Activated CD8-positive, alpha-beta memory T cell treated with anti-CD3 and anti-CD28 coated beads, Interleukin-2, amount 50 U/mL, for 48 hours (primary cell): ENCODE measurements around the gene FOXO1.

Experiments used
- DNase-seq: peaks from one replicate; pipeline ENCODE4 v3.0.0-alpha.2; 2020

The FOXO1 gene

DNA sequence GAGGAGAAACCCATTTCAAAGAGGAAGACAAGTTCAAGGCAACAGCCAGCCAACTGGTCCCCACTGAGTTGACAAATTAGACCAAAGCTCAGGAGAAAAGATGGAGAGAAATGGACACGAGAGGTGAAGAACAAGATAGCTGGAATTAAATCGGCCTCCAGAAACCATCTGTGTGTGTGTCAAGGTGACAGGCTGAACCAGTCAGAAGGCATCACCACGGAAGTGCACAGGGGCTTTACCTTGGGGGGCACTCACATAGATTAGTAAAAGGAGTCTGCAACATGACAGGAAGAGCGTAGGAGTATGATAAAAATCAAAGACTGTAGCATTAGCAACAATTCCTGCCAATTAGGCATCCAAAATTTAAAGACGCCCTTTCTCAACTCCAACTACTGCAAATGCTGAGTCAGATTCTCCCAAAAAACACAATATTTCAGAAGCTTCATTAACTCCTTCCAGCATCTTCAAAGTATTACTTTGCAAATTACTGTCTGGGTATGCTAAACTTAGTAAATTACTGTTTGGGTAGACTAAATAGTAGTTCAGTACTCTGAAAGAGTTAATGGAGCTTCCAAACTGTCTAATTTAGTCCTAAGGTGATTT lies 66.2 kb downstream of the FOXO1 start:
- DNase-seq, result no peak

DNA sequence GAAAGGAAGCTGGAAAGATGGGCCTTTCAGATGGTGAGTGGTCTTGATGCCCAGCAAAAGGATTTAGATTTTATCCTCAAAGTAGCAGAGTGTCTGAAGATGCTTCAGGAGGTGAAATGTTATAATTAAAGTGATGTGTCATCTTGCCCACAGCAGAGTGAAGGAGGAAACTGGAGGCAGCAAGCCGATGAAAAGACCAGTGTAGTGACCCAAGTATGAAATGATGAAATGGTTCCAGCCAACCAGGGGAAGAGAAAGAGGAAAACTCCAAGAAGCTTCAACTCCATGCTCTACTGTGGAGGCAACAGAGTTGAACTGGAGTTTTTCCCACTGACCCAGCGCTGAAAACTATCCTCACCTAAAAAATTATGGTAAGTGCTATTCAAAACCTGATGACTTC lies 66.7 kb downstream of the FOXO1 start:
- DNase-seq, result no peak

DNA sequence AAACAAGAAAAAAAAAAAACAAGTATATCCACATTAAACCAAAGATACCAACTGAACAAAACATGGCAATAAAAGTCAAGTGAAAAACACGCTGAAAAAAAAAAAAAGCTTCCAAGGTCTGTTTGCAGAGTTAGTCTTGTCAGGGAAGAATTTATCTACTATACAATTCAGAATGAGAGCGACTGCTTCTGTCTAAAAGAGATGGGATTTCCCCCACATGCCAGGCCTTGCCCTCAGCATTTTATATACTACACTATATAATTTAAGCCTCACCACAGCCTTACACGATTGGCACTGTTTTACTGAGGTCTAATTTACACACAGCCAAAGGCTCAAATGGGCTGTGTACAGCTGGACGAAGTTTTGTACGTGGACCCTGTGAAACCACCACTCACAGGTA lies 67.3 kb downstream of the FOXO1 start:
- no peak for DNase-seq

DNA sequence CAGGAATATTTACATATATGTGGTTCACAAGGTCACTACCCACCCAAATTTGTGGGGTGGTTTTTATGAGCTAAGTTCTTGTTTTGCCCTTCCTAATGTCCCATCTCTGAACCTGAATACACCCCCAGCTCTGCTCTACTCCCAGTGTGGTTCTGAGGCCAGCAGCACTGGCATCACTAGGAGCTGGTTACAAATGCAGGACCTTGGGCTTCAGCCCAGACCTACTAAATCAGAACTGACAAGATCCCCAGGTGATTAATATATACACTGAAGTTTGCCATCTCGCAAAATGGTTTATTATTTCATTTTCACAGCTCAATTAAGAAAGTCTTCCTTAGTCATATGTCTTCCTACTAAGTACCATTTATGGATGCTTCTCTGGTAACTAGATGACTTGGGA lies 67.9 kb downstream of the FOXO1 start:
- no peak for DNase-seq

DNA sequence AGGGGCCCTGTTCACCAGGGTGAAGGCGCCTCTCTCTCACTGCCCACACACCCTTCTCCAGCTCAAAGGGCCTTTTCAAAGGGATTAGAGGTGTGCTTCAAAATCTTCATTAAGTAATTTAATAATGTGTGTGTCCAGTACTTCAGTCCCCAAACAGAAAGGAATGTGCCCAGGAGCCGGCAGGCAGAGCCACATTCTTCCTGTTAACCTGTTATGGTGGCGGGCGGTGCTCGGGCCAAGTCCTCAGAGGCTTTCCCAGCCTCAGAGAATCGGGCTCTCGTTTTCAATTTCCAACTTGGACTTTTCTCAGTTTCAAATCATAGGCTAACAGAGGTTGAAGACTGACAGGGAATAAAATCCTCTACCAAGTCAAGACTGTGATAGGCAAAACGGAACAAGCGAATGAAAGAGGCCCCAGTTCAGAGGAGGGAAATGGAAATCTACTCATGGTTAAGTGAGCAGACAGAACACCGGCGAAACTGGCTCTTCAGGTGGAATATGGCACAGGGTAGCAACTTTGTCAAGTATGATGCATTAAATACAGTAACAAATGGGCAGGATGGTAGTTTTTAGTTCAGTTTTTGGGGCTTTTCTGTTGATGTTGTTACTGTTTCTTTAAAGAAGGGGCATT lies 68.6 kb downstream of the FOXO1 start:
- DNase-seq, result no peak

DNA sequence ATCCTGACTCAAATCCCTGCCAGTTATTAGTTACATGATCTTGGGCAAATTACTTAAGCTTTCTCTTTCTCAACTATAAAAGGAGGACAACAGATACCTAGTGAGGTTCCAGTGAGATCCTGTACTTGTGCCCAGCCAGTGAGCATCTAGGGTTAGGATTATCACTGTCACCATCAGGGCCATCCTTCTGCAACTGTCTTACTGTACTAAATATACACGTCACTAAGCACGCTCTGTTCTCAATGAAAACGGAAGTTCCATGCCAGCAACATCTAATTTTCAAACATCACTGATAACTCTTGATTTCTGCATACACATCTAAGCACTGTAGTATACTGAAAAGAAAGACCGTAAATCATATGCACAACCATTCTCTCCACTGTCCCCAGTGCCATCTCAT lies 70.0 kb downstream of the FOXO1 start:
- no peak for DNase-seq

DNA sequence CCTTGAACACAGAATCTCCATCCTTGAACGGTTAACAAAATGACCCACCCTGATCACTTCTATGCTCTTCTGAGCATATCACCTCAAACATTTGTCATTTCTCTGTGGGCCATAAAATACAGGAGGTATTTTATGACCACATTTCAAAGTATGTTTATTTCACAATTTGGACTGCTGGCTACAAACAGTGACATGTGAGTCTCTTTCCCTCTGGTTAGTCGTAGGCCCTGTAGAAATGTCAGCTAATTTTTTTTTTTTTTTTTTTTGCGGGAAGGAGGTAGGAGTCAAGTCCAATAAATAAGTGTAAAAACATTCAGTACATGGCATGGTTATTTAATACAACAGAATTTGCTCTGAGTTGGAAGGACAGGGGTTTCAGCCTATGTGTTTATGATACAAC lies 70.7 kb downstream of the FOXO1 start:
- DNase-seq, result no peak

DNA sequence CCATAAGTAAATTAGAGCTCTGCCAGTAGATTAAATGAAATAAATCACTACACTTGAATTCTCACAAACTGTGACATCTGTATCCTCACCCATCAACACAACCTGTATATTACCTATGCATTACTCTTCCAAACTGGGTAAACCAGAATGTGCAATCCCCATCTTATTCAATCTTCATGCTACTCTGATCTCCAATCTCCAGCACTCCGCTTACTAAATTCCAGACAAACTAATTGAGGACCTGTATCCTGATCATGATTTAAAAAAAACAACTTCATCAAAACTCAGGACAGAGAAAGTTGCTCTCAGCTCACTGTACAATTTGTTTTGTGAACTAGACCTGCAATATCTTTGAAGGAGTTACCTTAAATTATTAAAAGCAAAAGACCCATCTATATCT lies 74.4 kb downstream of the FOXO1 start:
- no peak for DNase-seq

DNA sequence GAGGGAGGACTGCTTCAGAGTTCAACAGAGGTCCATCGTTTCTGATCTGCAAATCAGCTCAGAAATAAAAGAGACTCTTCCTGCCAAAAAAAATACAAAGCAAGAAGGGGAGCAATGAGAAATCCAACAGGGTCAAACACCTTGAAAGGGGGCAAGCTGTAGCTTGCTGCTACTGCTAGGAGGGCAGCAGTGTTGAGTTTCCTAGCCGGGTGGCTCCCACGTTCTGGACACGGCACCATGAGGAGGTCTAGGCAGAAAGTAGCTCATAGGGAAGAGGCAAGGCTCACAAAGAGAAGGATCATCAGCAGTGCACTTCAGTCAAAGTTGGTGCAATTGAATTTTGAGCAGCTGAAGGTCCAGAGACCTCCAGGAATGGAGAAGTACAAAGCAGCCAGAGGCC lies 75.3 kb downstream of the FOXO1 start:
- DNase-seq, result no peak

DNA sequence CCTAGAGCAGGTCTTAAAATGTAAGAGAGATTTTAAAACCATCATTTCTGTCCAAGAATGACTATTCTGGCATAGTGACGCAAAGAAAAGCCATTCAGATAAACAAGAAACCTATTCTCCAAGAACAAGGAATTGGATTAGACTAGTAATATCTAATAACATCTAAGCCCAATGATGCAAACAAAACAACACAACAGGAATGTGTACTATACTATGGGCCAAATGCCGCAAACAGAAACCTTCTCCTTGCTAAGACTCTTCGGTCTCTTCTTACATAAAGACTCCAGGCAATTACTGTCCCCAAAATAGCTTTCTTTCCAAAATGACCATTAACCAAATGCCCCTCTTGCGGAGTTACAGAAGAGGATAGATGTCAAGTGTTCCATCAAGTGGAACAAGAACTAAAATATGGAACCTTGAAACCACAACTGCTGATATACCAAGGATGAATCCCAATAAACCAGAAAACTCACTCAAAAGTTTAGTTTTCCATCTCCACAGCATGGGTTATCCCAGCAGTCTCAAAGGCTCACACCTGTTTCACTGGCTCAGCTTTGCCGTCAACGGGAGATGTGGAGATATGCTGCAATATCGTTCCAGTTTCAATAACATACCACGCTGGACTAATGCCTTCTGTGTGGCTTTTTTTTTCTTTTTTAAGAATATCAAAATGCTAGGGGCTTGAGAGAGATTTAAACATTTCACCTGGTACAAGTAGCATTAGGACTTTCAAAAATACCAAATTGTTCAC lies 76.2 kb downstream of the FOXO1 start:
- no peak for DNase-seq

DNA sequence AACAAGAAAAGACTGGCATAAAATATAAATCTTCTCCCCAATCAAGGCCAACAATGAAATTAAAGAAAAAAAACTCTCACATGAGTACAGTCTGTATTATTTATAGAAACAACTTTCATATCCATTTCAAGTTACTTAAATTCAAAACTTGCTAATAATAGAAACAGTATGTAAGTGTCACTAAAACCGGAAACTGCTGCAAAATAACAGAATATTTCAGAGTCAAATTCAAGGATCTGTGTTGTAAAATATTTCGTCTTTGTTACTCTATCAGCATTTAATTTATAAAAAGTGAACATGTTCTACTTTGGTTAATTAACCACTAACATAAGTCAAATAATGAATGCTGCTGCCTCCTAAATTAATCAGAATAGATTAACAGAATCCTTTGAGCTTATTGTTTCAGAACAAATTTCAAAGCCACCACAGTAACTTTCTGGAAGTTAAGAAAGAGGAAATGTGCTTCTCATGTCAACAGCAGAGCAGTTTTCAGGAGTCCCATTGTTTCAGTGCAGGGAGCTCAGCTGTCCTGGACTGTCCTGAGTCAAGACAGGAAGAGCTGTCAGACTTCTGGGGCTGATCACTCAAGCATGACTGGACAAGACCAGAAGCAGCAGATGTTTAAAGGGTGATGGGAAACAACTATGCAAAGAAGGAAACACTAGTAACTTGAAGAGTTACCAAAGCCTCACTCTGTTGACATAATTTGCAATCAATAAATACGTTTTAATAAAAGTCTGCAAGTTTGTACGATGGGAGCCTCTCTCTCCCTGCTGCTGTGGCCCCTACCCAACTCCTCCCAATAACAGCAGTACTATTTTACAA lies 76.9 kb downstream of the FOXO1 start:
- DNase-seq, result no peak

DNA sequence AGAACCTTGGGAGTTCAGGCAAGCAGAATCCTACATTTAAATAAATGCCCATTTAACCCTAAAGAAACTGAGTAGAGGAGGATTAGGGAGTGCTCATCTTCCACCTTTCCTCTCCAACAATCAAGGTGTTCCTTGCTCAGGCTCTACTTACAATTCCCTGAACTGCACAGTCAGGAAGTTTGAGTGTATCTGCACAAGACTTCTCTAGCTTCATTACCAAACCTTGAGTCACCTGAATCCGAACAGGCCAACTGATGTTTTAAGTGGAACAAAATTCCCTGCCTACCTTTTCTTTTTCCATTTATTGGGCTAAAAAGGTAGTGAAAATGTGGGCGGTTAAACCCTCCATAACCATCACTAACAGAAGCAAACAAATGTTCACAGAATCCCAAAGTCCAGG lies 78.3 kb downstream of the FOXO1 start:
- no peak for DNase-seq

DNA sequence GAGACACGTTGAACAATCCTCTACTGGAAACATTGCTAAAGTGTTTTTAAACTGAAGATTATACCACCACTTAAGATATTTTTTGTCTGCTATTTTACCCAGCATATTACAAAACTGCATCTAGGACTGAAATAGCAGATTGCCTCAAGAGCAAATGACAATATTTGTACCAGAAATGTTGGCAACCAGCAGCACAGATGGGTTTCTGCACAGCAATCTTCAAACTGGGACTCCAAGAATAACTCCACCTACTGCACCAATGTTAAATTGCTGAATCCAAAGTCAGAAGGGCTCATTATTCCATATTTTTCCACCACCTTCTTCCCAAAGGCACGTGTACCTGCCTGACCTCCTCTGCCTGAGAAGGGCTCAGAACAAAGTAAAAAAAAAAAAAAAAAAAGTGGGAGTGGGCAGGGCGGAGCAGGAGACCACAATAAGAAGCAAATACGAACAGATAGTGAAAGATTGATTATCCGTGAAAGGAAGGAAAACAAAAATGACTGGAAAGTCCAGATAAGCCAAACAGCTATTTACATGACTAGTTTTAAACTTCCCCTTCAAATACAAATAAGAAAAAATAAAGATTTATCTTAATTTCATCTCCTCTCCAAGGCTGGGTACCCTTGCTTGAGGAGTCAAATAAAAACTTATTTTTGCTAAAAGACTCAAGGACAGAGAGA lies 79.4 kb downstream of the FOXO1 start:
- DNase-seq, result no peak

DNA sequence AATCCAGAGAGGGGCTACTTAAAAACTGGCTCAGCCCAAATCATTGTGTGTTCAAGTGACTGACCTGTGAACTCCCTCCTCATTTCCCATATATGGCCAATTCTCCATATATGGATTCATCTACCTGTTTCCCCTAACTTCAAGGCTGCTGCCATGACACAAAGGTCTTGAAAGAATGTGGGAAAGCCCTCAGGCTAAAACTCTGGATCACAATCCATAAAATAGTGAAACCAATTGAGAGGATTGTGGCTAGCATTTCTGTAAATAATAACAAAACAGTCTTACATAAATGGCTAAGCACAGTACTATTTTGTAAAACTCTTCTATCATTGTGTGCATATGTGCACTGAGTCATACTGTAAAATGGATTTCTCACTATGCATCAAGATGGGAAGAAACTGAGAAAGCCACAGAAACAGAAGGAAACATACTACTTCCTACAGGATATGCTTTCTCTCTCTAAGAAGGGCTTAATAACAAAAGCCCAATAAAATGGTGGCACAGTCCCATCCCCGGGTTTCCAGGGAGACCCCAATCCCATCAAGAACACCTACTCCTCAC lies 80.5 kb downstream of the FOXO1 start:
- DNase-seq, result no peak

DNA sequence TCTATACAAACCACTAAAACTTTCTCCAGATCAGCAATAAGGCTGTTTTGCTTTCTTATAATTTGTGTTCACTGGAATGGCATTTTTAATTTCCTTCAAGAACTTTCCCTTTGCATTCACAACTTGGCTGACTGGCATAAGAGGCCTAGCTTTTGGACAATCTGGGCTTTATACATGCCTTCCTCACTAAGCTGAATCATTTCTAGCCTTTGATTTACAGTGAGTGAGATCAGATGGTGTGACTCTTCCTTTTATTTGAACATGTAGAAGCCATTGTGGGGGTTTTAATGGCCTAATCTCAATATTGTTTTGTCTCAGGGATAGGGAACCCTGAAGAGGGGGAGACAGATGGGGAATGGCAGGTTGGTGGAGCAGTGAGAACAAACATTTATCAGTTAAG lies 82.7 kb downstream of the FOXO1 start:
- DNase-seq, result no peak

DNA sequence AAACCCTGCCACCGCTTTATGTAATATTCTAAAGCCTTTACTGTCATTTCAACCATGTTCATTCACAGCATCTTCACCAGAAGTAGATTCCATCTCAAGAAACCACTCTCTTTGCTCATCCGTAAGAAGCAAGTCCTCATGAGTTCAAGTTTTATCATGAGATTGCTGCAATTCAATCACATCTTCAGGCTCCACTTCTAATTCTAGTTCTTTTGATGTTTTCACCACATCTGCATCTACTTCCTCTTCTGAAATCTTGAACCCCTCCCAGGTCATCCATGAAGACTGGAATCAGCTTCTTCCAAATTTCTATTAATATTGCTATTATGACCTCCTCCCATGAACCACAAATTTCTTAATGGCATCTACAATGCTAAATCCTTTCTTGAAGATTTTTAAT lies 83.9 kb downstream of the FOXO1 start:
- DNase-seq, result no peak

DNA sequence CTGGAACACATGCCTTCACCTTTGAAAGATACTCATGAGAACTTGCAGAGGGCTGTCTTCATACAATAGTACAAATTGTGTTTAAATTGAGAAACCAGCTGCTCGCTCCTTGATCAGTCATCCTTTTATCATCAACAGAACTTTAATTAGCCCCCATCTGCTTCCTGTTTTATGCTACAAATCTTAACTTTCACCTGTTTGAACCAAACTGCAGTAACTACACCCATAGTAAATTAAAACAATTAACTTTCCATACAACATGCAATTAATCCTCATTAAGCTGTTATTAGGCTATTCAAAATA lies 85.2 kb downstream of the FOXO1 start:
- no peak for DNase-seq

DNA sequence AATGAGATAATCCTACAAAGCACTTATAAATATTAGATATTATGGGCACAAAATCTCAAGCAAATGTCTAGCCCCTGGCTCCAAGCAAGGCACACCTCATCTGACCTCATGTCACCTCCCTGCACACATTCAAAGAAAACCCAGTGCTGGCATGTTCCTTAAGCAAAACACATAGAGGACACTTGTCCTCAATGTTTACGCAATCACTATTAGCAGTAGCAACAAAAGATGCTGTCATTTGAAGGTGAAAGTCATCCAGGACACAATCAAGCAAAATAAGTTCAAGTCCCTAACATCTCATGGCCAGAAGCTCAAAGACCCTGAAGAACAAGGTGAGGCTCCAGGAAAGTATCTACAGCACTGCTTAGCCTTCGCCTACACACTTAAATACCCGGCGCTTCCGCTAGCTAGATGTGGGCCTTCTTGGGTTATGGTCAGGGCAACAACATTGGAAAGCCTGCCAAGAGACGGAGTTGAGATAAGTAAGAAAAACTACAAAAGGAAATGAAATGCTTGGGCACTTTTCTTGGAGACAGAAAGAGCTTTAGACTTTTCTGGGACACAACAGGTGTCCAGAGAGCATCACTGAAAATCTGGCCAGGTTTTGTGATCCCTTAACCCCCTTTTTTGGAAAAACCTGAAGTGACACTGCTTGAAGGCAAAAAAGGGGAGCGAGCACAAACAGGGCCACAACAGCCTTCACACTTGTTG lies 85.7 kb downstream of the FOXO1 start:
- no peak for DNase-seq

DNA sequence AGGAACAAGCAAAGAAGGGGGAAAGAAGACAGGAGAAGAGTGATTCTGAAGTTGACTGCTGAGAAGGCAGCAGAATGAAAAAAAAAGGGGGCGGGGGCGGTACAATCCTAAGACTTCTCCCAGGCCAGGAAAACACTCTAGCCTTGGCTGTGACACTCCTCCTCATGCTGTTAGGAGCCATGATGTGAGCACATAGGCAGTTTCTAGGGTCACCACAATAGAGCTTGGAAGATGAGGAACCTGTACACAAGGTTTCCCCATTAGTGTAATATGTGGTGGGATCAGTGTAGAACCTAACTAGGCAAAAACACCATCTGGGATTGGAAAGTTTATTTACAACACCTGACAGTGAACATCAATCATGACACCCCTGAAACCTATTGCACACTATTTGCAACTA lies 86.9 kb downstream of the FOXO1 start:
- no peak for DNase-seq

DNA sequence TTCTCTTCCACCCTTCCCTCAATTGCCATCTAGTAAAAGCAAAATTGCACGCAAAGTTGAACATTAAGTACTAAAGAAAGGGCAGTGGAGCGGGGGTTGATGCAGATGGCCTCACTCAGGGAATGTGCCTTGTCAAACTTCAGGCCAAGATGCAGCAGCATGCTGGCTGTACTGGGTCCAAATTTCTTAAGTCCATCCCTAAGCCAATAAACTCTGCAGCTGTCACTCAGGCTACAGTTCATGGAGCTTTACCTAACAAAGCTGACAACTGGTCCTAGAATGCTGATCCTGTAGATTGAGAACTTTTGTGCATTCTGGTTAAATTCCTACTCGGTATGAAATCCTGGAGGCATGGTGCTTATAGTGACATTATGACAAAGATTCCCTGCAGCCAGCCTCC lies 88.4 kb downstream of the FOXO1 start:
- DNase-seq, result no peak

DNA sequence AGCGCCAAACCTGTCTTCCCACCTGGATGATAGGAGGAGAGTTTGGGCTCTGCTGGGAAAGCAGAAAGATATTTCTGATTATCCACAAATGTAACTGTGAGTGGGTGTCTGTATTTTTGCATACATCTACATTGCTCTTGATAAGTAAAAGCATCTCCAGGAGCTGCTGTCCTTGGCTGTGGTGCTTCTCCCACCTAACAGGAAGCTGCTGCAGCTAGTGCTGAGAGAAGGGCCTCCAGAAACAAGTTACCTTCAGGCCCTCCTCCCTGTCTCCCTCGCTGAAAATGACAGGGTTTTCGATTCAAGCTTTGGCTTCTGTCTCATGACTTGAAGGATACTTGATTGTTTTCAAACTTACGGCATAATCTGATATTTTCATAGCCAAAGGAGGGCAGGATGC lies 90.1 kb downstream of the FOXO1 start:
- DNase-seq, result no peak

DNA sequence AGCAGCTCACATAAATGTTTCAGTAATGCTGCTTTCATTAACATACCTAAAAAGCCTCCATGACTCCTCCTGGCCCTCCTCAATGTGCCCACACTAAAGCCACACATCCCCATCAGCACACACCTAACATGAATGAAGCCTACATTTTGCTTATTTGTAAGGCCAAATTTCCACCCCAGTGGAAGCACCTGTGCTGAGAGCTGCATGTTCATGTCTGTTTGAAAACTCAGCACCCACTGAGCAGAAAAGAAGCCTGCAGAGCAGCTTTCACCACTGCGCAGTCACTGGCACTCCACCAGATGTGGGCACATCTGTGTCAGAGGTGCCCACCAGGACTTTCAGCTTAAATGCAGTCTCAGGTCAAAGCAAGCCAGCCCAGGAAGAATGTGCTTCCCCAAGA lies 93.5 kb downstream of the FOXO1 start:
- DNase-seq, result no peak
